ENCODE measurements around the gene DMC1.
"Not testable (repeated sequence)": the region's sequence is repeated elsewhere in the genome, so short reads cannot be mapped to it uniquely, and the experiment has no call there.

Gene DMC1

GRCh38 chr22:38501797-38502672, 67.9 kb downstream of the DMC1 start:
- DNase-seq (ENCODE audit: low read depth), result no peak

DNA sequence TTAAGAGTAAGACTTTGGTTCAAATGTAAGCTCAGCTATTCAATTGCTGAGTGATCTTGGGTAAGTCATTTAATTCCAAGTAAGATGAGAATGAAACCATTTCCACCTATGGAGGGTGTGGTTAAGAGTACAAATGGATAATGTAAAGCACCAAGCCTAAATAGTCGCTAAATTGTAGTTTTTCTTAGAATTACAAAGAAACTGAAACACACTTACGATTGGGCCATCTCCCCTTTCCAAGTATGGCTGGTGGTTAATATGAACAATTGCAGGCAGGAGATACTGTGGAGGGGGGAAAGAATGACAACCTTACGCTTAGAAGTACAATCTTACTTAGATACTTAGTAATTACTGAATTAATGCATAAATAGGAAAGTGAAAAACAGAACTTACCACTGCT, 72.1 kb downstream of the DMC1 start:
- no peak for DNase-seq (ENCODE audit: low read depth)

GRCh38 chr22:38494939-38495338, 75.0 kb downstream of the DMC1 start:
- no peak for DNase-seq (ENCODE audit: low read depth)

GRCh38 chr22:38494498-38494897, 75.5 kb downstream of the DMC1 start:
- DNase-seq (ENCODE audit: low read depth), result no peak

- no peak for DNase-seq (ENCODE audit: low read depth)
These were observed 78.2 kb downstream of the DMC1 start for GRCh38 chr22:38491707-38492348.

- DNase-seq (ENCODE audit: low read depth), result peak; percentile 71
These were observed 79.1 kb downstream of the DMC1 start for GRCh38 chr22:38490915-38491314.

- no peak for DNase-seq (ENCODE audit: low read depth)
These were observed 79.5 kb downstream of the DMC1 start for GRCh38 chr22:38490475-38490874.

- DNase-seq (ENCODE audit: low read depth), result no peak
These were observed 80.3 kb downstream of the DMC1 start for GRCh38 chr22:38489561-38490145.

DNA sequence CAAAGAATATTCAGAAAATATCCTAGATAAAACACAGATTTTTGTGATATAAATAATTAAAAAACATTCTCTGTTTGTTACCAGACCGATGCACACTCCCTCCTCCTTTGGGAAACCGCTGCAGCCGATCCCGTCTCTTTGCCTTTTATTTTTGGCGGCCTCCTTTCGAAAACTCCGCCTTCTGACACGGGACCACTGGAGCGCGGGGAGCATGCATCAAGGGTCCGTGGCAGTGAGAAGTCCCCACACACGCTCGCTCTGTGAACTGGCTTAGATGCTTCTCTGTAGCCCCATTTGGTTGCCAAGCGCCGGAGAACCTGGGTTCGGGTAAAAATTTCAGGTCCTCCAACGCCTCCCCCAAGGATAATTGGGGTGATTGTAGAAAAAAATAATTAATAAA, 80.8 kb downstream of the DMC1 start:
- no peak for DNase-seq (ENCODE audit: low read depth)

- DNase-seq (ENCODE audit: low read depth), result no peak
These were observed 82.0 kb downstream of the DMC1 start for GRCh38 chr22:38487946-38488345.

- DNase-seq (ENCODE audit: low read depth), result no peak
These were observed 84.2 kb downstream of the DMC1 start for GRCh38 chr22:38485783-38486182.

- DNase-seq (ENCODE audit: low read depth), result no peak
These were observed 85.7 kb downstream of the DMC1 start for GRCh38 chr22:38484244-38484643.

DNA sequence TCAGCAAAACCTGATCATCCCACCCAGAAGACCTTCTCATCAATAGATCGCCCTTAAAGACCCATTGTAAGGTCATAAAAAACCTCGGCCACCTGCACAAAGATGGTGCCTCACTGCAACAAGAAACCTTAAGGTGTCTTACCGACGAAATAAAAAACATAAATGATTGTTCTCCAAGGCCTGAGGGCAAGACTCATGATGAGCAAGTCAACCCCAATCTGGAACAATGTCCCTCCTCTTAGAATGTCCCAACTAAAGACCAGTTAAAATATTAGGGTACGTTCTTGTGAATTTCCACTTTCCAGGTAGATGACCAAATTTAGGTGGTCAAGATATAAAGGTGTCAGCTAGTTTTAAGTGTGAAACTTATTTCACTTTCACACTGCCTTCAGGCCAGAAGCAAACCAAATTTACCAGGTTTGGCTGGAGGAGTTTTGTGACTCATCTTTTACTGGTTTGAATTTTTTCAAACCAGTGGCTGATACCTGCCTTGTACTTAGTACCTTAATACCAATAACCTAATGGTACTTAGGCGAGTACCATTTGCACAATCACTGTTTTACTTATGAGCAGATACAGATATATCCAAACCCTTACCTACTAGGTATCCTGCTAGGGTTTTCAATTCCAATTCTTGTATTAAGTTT, 87.2 kb downstream of the DMC1 start:
- DNase-seq (ENCODE audit: low read depth), result no peak

- DNase-seq (ENCODE audit: low read depth), result no peak
These were observed 88.1 kb downstream of the DMC1 start for GRCh38 chr22:38481871-38482332.

GRCh38 chr22:38481162-38481870, 88.7 kb downstream of the DMC1 start:
- DNase-seq (ENCODE audit: low read depth), result no peak

DNA sequence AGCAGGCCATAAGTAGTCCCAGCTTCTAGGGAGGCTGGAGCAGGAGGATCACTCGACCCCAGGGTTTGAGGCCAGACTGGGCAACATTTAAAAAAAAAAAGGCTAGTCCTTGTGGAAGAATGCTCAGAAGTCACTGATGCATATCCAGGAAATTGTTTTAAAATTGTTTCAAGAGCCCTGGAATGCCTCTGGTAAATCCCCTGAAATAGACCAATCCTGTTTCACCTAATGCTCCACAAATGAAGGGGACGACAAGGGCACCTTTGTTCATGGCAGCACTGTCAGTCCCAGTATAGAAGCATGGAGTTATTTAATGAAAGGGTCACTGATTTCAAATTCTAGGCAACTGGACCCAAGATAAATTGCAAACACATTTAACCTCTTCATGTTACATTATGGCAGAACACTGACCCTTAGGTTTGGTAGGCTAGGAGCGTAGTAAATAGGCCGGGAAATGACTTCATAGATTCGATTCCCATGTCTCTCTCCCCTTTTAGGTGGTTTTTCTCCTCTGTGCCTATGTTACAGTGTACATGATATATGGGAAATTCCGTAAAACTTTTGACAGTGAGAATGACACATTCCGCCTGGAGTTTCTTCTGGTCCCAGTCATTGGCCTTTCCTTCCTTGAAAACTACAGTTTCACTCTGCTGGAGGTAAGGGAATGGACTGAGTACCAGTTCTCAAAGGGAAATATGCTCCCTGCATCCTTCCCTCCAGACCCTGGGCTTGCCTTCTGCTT, 90.7 kb downstream of the DMC1 start:
- DNase-seq (ENCODE audit: low read depth), result no peak

GRCh38 chr22:38477585-38477984, 92.4 kb downstream of the DMC1 start:
- no peak for DNase-seq (ENCODE audit: low read depth)

DNA sequence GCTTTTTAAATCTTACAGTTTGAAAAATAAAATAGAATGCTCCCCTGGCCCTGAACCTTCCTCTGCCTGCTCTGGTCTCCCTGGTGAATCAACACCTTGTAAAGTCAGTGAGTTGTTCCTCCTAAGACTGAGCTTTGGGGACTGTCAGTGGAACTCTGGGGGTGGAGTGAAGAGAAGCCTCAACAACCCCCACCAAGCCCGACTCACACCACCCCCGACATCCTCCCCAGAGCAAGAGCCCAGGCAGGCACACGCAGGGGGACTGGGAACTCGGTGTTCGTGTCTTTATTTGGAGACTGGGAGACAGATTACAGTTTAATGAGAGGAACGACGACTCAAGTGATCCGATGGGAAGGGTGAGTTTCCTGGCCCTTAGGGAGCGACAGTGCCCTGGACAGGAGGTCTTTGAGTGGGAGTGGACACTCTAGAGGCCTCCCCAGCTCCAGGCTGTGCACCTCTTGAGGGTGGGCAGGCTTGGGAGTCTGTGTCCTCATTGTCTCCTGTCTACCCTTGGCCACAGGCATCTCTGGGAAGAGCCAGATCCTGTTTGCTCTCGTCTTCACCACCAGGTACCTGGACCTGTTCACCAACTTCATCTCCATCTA, 95.9 kb downstream of the DMC1 start:
- DNase-seq (ENCODE audit: low read depth), result no peak

DNA sequence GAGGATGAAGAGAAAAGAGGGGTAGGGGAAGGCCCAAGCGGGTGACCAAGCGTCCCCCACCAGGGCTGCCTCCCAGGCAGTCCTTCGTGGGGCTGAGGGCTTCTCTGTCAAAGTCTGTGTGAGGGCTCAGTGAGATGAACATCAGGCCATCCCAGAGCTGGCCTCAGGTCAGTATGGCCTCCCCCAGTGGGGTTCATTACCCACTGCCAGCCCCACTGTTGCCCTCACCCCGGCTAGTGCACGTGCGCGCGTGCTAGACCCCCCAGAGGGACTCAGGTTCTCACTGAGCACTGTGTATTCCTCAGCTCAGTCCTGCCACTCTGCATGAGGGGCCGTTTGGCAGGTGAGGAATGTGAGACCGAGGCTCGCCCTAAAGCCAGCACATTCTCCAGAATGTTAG, 98.7 kb downstream of the DMC1 start:
- DNase-seq (ENCODE audit: low read depth), result no peak

DNA sequence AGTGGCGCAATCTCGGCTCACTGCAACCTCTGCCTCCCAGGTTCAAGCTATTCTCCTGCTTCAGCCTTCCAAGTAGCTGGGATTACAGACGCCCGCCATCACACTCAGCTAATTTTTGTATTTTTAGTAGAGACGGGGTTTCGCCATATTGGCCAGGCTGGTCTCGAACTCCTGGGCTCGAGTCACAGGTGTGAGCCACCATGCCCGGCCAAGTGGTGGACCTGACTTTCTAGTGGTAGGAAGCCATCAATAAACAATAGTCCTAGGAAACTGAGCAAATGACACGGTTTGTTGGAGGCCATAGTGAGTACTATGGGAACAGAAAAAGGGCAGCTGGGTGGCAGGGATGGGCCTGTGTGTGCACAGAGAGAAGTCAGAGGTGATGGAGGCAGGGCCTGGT, 99.8 kb downstream of the DMC1 start:
- not testable (repeated sequence) for DNase-seq (ENCODE audit: low read depth)

DNA sequence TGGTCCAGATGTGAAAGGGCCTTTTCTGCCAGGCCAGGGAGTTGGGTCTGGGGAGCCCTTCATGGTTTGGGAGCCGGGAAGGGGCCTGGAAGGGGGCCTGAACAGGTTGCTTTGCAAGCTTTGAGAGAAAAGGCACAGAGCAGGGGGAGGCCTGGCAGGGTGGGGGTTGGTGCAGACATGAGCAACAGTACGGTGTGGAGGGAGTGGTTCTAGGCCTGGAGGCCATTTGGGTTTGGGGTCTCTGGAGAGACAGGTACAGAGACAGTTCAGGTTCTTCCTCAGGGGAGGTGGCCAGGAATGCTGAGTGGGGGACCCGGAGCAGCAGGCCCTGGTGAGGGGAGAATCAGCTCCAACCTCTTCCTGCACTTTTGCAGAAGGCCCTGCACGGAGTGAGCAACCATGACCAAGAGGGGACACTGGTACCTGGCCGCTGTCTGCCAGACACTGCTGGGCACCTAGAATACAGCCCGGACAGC, 100.6 kb downstream of the DMC1 start:
- no peak for DNase-seq (ENCODE audit: low read depth)

Measured in stromal cell of bone marrow (primary cell).